Suprapubic skin (tissue), 3 donors: ENCODE results near the gene ADH4.

Experiments
- CTCF ChIP-seq, 2 donors: fragments of 200-600 bp in 1 of 2; fragments of 450-650 bp in 1 of 2; sonication (generic) in 1 of 2; IDR thresholded peaks; one replicate each; pipeline ENCODE4 v1.5.1; 2016 to 2019; ENCODE audit warnings: antibody characterized with exemption in 2 of 2, mild to moderate bottlenecking in 1 of 2, moderate library complexity in 1 of 2
- EP300 ChIP-seq: sonication (generic); formaldehyde crosslinking; IDR thresholded peaks from one replicate; pipeline ENCODE4 v1.6.1; 2017; ENCODE audit warnings: antibody characterized with exemption
- POLR2A ChIP-seq, 2 donors: fragments of 450-650 bp; IDR thresholded peaks; one replicate each; pipeline ENCODE4 v1.6.1; 2017; ENCODE audit warnings: antibody characterized with exemption in 2 of 2, mild to moderate bottlenecking in 2 of 2, moderate library complexity in 2 of 2

GRCh38 chr4:99104153-99104552 is 39.9 kb downstream of the ADH4 start:
- TF ChIP-seq CTCF (IDR thresholded peaks at IDR 0.05) (no peak), POLR2A (IDR thresholded peaks at IDR 0.05) (no peak), EP300 (no peak)
